ENCODE measurements around the gene PDZD2. TPM values are rescaled to one million over a fixed set of nuclear protein-coding genes. Genes with fewer than 3 reads are reported as not detected.

Gene PDZD2
- total RNA-seq, 4 donors from 2014 or later, result 107 to 195 (median 123) TPM

DNA sequence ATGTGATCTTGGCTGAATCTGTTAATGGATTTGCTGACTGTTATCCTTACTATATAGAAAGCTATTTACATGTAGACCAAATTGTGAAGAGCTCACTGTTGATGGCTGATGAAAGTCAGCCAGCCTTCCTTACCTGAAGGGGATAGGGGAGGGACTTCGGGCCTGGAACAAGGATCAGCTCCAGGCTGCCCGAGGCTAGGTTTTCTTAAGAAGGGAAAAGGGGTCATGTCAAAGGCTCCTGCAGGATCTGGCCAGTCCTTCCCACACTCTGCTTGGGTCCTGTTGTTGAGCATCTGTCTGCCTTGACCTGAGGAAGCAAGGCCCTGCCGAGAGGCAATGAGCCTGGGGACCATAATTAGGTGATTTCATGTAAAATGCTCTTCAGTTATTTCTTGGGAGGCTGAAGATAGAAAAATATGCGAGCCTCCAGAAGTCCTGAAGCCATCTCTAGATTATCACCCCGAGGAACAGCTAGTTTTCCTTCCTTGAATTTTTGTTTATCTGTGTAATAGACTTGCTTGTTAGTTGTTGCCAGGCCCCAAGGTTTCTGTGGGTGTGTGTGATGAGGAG lies 261.4 kb downstream of the PDZD2 start:
- H3K9me3 ChIP-seq, result no peaks in the 10 kb centered on the region
- no peak for TF ChIP-seq POLR2A (IDR thresholded peaks at IDR 0.05)
- TF ChIP-seq EP300 (IDR thresholded peaks at IDR 0.05), result no peak
- TF ChIP-seq, protein P1, sequence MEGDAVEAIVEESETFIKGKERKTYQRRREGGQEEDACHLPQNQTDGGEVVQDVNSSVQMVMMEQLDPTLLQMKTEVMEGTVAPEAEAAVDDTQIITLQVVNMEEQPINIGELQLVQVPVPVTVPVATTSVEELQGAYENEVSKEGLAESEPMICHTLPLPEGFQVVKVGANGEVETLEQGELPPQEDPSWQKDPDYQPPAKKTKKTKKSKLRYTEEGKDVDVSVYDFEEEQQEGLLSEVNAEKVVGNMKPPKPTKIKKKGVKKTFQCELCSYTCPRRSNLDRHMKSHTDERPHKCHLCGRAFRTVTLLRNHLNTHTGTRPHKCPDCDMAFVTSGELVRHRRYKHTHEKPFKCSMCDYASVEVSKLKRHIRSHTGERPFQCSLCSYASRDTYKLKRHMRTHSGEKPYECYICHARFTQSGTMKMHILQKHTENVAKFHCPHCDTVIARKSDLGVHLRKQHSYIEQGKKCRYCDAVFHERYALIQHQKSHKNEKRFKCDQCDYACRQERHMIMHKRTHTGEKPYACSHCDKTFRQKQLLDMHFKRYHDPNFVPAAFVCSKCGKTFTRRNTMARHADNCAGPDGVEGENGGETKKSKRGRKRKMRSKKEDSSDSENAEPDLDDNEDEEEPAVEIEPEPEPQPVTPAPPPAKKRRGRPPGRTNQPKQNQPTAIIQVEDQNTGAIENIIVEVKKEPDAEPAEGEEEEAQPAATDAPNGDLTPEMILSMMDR (IDR thresholded peaks at IDR 0.05), result no peak
- no peak for TF ChIP-seq POLR2AphosphoS5 (IDR thresholded peaks at IDR 0.05)
- no peak for DNase-seq (ENCODE audit: low spot score in 2 of 2)
- H3K4me1 ChIP-seq, result no peaks in the 10 kb centered on the region
- WGBS, result 73% methylated on average over 5 of the region's 5 CpGs
- H3K27me3 ChIP-seq, result no peaks in the 10 kb centered on the region
- no peaks in the 10 kb centered on the region for H3K36me3 ChIP-seq
- H3K4me3 ChIP-seq, result no peak overlapping the region
- H3K27ac ChIP-seq, result no peak overlapping the region

DNA sequence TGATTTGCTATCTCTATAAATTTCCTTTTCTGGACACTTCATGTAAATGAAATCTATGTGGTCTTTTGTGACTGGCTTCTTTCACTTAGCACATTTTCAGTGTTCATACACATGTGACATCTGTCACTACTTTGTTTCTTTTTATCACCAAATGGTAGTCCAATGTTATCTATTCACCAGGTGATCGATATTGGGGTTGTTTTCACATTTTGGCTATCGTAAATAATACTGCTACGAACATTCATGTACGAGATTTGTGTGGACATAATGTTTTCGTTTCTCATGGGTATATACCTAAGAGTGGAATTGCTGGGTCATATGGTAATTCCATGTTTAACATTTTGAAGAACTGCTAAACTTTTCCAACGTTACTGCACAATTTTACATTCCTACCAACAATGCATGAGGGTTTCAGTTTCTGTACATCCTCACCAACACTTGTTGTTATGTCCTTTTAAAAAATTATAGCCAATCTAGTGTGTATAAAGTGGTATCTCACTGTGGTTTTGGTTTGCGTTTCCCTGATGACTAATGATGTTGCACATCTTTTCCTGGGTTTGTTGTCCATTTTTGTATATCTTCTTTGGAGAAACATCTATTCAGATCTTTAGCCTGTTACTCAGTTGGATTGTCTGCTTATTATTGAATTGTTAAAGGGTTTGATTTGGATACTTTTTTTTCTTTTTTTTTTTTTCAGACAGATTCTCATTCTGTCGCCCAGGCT lies 263.0 kb downstream of the PDZD2 start:
- no peaks in the 10 kb centered on the region for H3K9me3 ChIP-seq
- 84% methylated on average over 8 of the region's 8 CpGs for WGBS
- H3K4me3 ChIP-seq, result no peak overlapping the region
- no peak overlapping the region for H3K27ac ChIP-seq
- H3K4me1 ChIP-seq, result no peaks in the 10 kb centered on the region
- H3K36me3 ChIP-seq, result no peaks in the 10 kb centered on the region
- no peak for DNase-seq (ENCODE audit: low spot score in 2 of 2)
- no peaks in the 10 kb centered on the region for H3K27me3 ChIP-seq
- no peak for TF ChIP-seq POLR2A (IDR thresholded peaks at IDR 0.05)
- TF ChIP-seq, protein P1 (IDR thresholded peaks at IDR 0.05), result no peak
- no peak for TF ChIP-seq EP300 (IDR thresholded peaks at IDR 0.05)
- no peak for TF ChIP-seq POLR2AphosphoS5 (IDR thresholded peaks at IDR 0.05)

DNA sequence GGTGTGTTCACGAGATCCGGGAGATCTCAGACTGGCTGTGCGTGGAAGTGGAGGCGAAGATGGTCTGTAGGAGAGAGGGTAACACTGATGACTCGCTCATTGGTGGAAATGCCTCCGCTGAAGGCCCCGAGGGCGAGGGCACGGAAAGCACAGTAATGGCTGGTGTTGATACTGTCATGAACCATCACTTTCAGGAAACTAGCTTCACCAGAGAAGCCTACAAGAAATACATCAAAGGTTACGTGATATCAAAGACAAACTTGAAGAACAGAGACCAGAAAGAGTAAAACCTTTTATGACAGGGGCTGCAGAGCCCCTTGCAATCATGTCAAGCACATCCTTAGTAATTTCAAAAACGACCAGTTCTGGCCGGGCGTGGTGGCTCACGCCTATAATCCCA lies 269.5 kb downstream of the PDZD2 start:
- TF ChIP-seq POLR2A (IDR thresholded peaks at IDR 0.05) (no peak), EP300 (IDR thresholded peaks at IDR 0.05) (no peak), POLR2AphosphoS5 (IDR thresholded peaks at IDR 0.05) (no peak)
- Histone ChIP-seq H3K9me3 (no peaks in the 10 kb centered on the region), H3K4me1 (peaks cover 5% of the 10 kb centered on the region), H3K27me3 (no peaks in the 10 kb centered on the region), H3K27ac (no peak overlapping the region), H3K36me3 (no peaks in the 10 kb centered on the region), H3K4me3 (no peak overlapping the region)
- 91% methylated on average over 14 of the region's 14 CpGs for WGBS
- DNase-seq (ENCODE audit: low spot score in 2 of 2), result no peak

DNA sequence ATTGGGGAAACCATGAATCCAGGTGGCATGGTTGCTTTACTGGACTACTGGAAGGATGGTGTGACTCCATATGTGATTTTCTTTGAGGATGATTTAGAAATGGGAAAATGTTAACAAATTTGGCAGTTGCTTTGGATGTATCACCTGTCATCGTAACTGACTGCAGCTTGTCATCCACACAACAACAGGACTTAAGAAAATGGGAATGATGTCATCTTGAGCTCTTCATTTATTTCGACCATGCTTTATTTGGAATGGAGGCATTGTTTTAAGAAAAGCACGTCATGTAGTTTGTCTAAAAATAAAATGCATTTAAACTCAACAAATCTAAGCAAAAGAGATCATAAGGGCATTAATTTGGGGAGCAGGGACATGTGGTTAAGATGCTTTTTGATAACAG lies 270.1 kb downstream of the PDZD2 start:
- Histone ChIP-seq H3K27ac (no peak overlapping the region), H3K4me1 (peaks cover 12% of the 10 kb centered on the region), H3K36me3 (no peaks in the 10 kb centered on the region), H3K4me3 (no peak overlapping the region), H3K9me3 (no peaks in the 10 kb centered on the region), H3K27me3 (no peaks in the 10 kb centered on the region)
- TF ChIP-seq, protein P1 (IDR thresholded peaks at IDR 0.05), result no peak
- no peak for TF ChIP-seq POLR2AphosphoS5 (IDR thresholded peaks at IDR 0.05)
- no peak for TF ChIP-seq EP300 (IDR thresholded peaks at IDR 0.05)
- no peak for TF ChIP-seq POLR2A (IDR thresholded peaks at IDR 0.05)
- no peak for DNase-seq (ENCODE audit: low spot score in 2 of 2)
- 87% methylated on average over 3 of the region's 3 CpGs for WGBS

DNA sequence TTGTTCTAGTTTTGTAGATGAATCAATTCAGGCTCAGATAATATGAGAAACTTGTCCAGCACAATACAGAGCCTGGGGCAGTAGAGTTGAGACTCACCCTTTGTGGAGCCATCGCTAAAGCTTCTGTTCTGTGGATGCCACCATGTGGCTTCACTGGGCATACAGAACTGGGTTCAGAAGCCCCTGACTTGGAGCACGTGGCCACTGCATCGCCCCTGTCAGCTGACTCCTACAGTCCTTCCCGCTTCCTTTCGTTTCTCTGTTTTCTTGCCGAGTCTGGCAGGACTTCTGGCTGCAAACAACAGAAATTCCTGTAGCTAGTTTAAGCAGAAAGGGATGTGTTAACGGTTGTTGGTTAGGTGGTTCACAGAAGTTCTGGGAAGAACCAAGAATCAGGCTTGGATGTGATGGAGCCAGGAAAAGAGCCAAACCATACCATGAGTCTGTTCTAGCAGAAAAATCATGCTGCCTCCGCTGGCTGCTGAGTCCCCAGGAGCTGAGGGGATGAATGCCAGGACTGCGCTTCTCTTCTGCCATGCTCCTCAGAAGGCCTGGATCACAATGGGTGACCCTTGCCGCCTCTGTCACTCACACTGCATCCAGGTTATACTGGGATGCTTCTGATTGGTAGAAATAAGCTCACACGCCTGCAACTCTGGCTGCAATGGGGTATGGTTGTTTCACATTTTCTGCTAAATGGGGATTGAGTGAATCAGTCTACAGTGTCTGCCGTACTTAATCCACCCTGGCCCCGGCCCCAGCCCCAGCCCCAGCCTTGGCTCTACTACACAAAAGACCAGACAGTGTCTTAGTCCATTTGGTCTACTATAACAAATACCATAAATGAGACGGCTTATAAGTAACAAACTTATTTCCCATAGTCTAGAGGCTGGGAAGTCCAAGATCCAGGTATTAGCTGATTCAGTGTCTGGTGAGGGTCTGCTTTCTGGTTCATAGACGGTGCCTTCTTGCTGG lies 272.6 kb downstream of the PDZD2 start:
- Histone ChIP-seq H3K4me3 (no peak overlapping the region), H3K27ac (no peak overlapping the region), H3K36me3 (no peaks in the 10 kb centered on the region), H3K9me3 (no peaks in the 10 kb centered on the region), H3K4me1 (peaks cover 19% of the 10 kb centered on the region), H3K27me3 (no peaks in the 10 kb centered on the region)
- WGBS, result 83% methylated on average over 14 of the region's 15 CpGs
- peak in 1 of 2 donors; percentile 55 for DNase-seq (ENCODE audit: low spot score in 2 of 2)
- TF ChIP-seq POLR2A (IDR thresholded peaks at IDR 0.05), result no peak
- TF ChIP-seq, protein P1 (IDR thresholded peaks at IDR 0.05), result no peak
- TF ChIP-seq EP300 (IDR thresholded peaks at IDR 0.05), result no peak

Data from suprapubic skin (tissue), 4 donors.